Astrocyte (in vitro differentiated cells and primary cell): Measurements from ENCODE around the gene GOLGA6L1.

Experiments used
- EZH2 ChIP-seq: IDR thresholded peaks from 2 replicates; pipeline ENCODE4 v1.6.1; 2012; ENCODE audit warnings: mild to moderate bottlenecking, low read length, inconsistent platforms; ENCODE audit not compliant: insufficient read depth
- TF ChIP-seq, protein P1 (sequence below): IDR thresholded peaks from 2 replicates; pipeline ENCODE4 v1.5.1; 2011; ENCODE audit warnings: low read depth, mild to moderate bottlenecking, inconsistent platforms, low read length, moderate library complexity; ENCODE audit not compliant: insufficient read depth

DNA sequence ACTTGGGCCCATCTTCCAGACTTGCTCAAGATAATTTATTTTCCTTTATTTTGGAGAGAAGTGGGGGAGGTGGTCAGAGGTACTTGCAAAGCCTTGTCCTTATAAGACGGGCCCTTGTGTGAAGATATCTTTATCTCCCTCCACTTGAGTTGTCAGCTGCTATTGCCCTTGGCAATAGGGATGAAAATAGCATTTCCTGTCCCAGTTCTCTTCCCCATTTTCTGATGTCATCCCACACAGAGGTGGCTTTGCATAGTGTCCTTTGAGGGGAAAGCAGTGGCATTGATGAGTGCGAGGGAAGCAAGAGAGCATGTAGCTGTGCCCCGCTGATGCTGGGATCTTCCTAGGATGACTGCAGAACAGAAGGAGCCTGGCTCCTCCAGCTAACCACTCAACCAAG lies 55.4 kb downstream of the GOLGA6L1 start:
- TF ChIP-seq, protein P1, sequence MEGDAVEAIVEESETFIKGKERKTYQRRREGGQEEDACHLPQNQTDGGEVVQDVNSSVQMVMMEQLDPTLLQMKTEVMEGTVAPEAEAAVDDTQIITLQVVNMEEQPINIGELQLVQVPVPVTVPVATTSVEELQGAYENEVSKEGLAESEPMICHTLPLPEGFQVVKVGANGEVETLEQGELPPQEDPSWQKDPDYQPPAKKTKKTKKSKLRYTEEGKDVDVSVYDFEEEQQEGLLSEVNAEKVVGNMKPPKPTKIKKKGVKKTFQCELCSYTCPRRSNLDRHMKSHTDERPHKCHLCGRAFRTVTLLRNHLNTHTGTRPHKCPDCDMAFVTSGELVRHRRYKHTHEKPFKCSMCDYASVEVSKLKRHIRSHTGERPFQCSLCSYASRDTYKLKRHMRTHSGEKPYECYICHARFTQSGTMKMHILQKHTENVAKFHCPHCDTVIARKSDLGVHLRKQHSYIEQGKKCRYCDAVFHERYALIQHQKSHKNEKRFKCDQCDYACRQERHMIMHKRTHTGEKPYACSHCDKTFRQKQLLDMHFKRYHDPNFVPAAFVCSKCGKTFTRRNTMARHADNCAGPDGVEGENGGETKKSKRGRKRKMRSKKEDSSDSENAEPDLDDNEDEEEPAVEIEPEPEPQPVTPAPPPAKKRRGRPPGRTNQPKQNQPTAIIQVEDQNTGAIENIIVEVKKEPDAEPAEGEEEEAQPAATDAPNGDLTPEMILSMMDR = no peak
- TF ChIP-seq EZH2 = no peak
